Uterus (tissue), 4 donors: ENCODE measurements around the gene CST9L. TPM values are rescaled to one million over a fixed set of nuclear protein-coding genes. Genes with fewer than 3 reads are reported as not detected.

ENCODE experiments used
- DNase-seq, 2 donors: peaks; one replicate each; pipeline ENCODE4 v3.0.0-alpha.2; 2019 to 2020
- H3K27ac ChIP-seq, 2 donors: fragments of 200-600 bp; sonication (generic); 1 replicate in 1 of 2; 2 replicates in 1 of 2; pipeline ENCODE4 v1.5.1; 2016 to 2018
- H3K27me3 ChIP-seq, 2 donors: fragments of 200-600 bp; sonication (generic); one replicate each; pipeline ENCODE4 v1.5.1; 2018 to 2019; ENCODE audit warnings: control low read depth in 1 of 2
- H3K36me3 ChIP-seq, 2 donors: fragments of 200-600 bp; sonication (generic); one replicate each; pipeline ENCODE4 v1.5.1; 2019; ENCODE audit warnings: control low read depth in 1 of 2
- H3K4me1 ChIP-seq, 2 donors: fragments of 200-600 bp; sonication (generic); one replicate each; pipeline ENCODE4 v1.5.1; 2018 to 2019; ENCODE audit warnings: control low read depth in 1 of 2
- H3K4me3 ChIP-seq, 2 donors: fragments of 200-600 bp; sonication (generic); 1 replicate in 1 of 2; 2 replicates in 1 of 2; pipeline ENCODE4 v1.5.1; 2018 to 2019; ENCODE audit warnings: mild to moderate bottlenecking in 1 of 2
- H3K9me3 ChIP-seq, 2 donors: fragments of 200-600 bp; sonication (generic); one replicate each; pipeline ENCODE4 v1.5.1; 2019; ENCODE audit warnings: control low read depth in 1 of 2
- POLR2A ChIP-seq, 2 donors: fragments of 450-650 bp; IDR thresholded peaks; one replicate each; pipeline ENCODE4 v1.6.1; 2016; ENCODE audit warnings: antibody characterized with exemption in 2 of 2, mild to moderate bottlenecking in 1 of 2, moderate library complexity in 1 of 2
- intact Hi-C: fragments of 100-400 bp; cut with DNase I; formaldehyde crosslinking; loops from one replicate; pipeline ENCODE4 v1.15.1; 2023; ENCODE audit warnings: low total_unique reads
- total RNA-seq, 4 donors: library from RNA; depleted of rRNA in 3 of 4; stranded (reverse); fragments of >200 nt in 3 of 4; gene quantifications; one replicate each; pipeline versions ENCODE4 v1.1.0 to v1.2.4, GENCODE V29; 2014 to 2023
- TF ChIP-seq, protein P1 (sequence below), 4 experiments: fragments of 200-600 bp in 2 of 4; fragments of 450-650 bp in 2 of 4; sonication (generic) in 2 of 4; IDR thresholded peaks; one replicate each; pipeline ENCODE4 v1.5.1; 2016 to 2019; ENCODE audit warnings: antibody characterized with exemption in 4 of 4, mild to moderate bottlenecking in 2 of 4, moderate library complexity in 1 of 4
- donor health status: DM: yes; HTN: yes; CAD: no.

Gene CST9L
- total RNA-seq, 4 donors from 2014 or later, result not detected

GRCh38 chr20:23515250-23515939 lies 52.9 kb downstream of the CST9L start:
- TF ChIP-seq, protein P1, sequence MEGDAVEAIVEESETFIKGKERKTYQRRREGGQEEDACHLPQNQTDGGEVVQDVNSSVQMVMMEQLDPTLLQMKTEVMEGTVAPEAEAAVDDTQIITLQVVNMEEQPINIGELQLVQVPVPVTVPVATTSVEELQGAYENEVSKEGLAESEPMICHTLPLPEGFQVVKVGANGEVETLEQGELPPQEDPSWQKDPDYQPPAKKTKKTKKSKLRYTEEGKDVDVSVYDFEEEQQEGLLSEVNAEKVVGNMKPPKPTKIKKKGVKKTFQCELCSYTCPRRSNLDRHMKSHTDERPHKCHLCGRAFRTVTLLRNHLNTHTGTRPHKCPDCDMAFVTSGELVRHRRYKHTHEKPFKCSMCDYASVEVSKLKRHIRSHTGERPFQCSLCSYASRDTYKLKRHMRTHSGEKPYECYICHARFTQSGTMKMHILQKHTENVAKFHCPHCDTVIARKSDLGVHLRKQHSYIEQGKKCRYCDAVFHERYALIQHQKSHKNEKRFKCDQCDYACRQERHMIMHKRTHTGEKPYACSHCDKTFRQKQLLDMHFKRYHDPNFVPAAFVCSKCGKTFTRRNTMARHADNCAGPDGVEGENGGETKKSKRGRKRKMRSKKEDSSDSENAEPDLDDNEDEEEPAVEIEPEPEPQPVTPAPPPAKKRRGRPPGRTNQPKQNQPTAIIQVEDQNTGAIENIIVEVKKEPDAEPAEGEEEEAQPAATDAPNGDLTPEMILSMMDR (IDR thresholded peaks at IDR 0.05), result no peak
- TF ChIP-seq POLR2A (IDR thresholded peaks at IDR 0.05), result no peak
- H3K4me3 ChIP-seq, result no peak overlapping the region
- no peaks in the 10 kb centered on the region for H3K36me3 ChIP-seq
- H3K9me3 ChIP-seq, result no peaks in the 10 kb centered on the region
- intact Hi-C loops, result no loop called here
- H3K27ac ChIP-seq, result no peak overlapping the region
- no peaks in the 10 kb centered on the region for H3K4me1 ChIP-seq
- no peak for DNase-seq
- no peaks in the 10 kb centered on the region for H3K27me3 ChIP-seq

DNA sequence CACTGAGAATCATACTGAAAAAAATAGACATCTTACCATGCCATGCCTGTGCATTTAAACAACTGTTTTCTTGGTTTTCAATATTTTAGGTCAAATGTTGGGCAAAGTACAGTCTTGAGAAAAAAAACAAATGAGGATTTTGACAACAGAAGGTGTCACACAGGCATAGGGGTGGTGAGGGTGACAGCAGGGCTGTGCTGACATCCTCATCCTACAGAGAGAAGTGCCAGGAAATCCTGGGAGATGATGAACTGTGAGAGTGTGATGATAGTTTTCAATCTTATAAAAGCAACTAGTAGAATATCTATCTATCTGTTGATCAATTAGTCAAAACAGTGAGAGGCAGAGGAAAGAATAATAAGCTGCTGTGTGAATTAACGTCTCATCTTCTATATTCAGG lies 53.4 kb downstream of the CST9L start:
- Histone ChIP-seq H3K27ac (no peak overlapping the region), H3K9me3 (no peaks in the 10 kb centered on the region), H3K36me3 (no peaks in the 10 kb centered on the region), H3K27me3 (no peaks in the 10 kb centered on the region), H3K4me3 (no peak overlapping the region), H3K4me1 (no peaks in the 10 kb centered on the region)
- TF ChIP-seq, protein P1 (IDR thresholded peaks at IDR 0.05), result no peak
- TF ChIP-seq POLR2A (IDR thresholded peaks at IDR 0.05), result no peak
- intact Hi-C loops, result no loop called here
- no peak for DNase-seq

Other genes with a start within 250 kb of the CST9L start
- gene NXT1, start 217.7 kb downstream of the CST9L start, total RNA-seq, result 10 to 100 TPM; 28.9 to 37.0 (median 32.3) TPM
- gene GZF1, start 206.3 kb downstream of the CST9L start, total RNA-seq, result 10 to 100 TPM in 3 of 4 donors, 1 to 10 TPM in 1; 5.9 to 24.5 (median 17.6) TPM
- gene NAPB, start 147.0 kb downstream of the CST9L start, total RNA-seq, result 10 to 100 TPM in 3 of 4 donors, 1 to 10 TPM in 1; 9.0 to 23.6 (median 16.9) TPM
- not detected for gene CSTL1, start 128.8 kb downstream of the CST9L start, total RNA-seq
- gene CST11, start 115.6 kb downstream of the CST9L start, total RNA-seq, result not detected
- not detected for gene CST8, start 77.4 kb downstream of the CST9L start, total RNA-seq
- gene CST9, start 37.4 kb upstream of the CST9L start, total RNA-seq, result not detected
- gene CST3, start 69.5 kb upstream of the CST9L start, total RNA-seq, result 1,000 to 10,000 TPM in 1 of 4 donors, 100 to 1,000 TPM in 3; 205 to 1,148 (median 624) TPM
- not detected for gene CST4, start 120.6 kb upstream of the CST9L start, total RNA-seq
- gene CST1, start 182.5 kb upstream of the CST9L start, total RNA-seq, result not detected